Choroid plexus epithelial cell (primary cell): ENCODE results near the gene MDM2.

ENCODE experiments used
- DNase-seq: peaks from one replicate; pipeline ENCODE4 v3.0.0-alpha.2; 2010; ENCODE audit warnings: low read depth
- H3K4me3 ChIP-seq: 2 replicates; pipeline ENCODE4 v1.5.1; 2011; ENCODE audit warnings: low read depth, mild to moderate bottlenecking, control low read depth, low read length, moderate library complexity
- CTCF ChIP-seq: conservative IDR thresholded peaks from 2 replicates; pipeline ENCODE4 v1.5.1; 2011; ENCODE audit warnings: low read depth, mild to moderate bottlenecking, control low read depth, inconsistent platforms, low read length, moderate library complexity

Gene MDM2

GRCh38 chr12:68878846-68879245 is 70.9 kb downstream of the MDM2 start:
- no peak for TF ChIP-seq CTCF
- DNase-seq = no peak
- no peak overlapping the region for H3K4me3 ChIP-seq

- no peak for TF ChIP-seq CTCF
- no peak overlapping the region for H3K4me3 ChIP-seq
- no peak for DNase-seq
Observed at GRCh38 chr12:68880660-68881325, 72.8 kb downstream of the MDM2 start.

- no peak for DNase-seq
- H3K4me3 ChIP-seq = no peak overlapping the region
- no peak for TF ChIP-seq CTCF
Observed at GRCh38 chr12:68882251-68882964, 74.4 kb downstream of the MDM2 start.

- no peak for TF ChIP-seq CTCF
- no peak overlapping the region for H3K4me3 ChIP-seq
- no peak for DNase-seq
Observed at GRCh38 chr12:68883151-68883550, 75.2 kb downstream of the MDM2 start.

- no peak for DNase-seq
- no peak for TF ChIP-seq CTCF
- no peak overlapping the region for H3K4me3 ChIP-seq
Observed at GRCh38 chr12:68884251-68884650, 76.3 kb downstream of the MDM2 start.

- DNase-seq = no peak
- TF ChIP-seq CTCF = no peak
Observed at GRCh38 chr12:68885381-68885780, 77.4 kb downstream of the MDM2 start.

More at GRCh38 chr12:68885381-68885780, 77.4 kb downstream of the MDM2 start:
- no peak overlapping the region for H3K4me3 ChIP-seq
